ENCODE data around the gene ENDOU.
"Not testable (repeated sequence)": the region's sequence is repeated elsewhere in the genome, so short reads cannot be mapped to it uniquely, and the experiment has no call there.

Gene ENDOU

DNA sequence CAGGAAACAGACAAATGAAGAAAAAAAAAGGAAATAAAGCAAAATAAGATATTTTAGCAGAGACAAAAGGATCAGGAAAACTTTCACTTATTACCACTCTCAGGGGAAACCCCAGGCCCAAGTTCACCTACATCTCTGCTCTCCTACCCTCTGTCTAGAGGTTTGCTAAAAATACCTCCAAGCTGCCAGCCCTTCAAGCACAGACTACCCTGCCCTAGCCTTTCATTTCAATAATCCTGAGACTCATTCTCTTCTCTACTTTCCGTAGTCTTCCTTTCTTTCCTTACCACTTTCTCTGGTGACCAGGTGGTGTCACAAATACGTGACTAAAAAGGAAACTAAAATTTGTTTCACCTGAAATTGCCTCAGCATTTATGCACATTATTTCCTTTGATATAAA lies 53.2 kb downstream of the ENDOU start:
- DNase-seq: no peak

DNA sequence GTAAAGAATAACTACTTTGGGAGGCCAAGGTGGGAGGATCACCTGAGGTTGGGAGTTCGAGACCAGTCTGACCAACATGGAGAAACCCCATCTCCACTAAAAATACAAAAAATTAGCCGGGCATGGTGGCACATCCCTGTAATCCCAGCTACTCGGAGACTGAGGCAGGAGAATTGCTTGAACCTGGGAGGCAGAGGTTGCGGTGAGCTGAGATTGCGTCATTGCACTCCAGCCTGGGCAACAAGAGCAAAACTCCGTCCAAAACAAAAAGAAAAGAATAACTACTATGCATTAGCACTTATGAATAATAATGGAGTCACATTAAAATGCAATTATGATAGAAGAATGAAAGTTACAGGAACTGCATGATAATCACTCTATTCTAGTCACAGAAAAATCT lies 57.4 kb downstream of the ENDOU start:
- DNase-seq: not testable (repeated sequence)

All from activated CD8-positive, alpha-beta memory T cell treated with anti-CD3 and anti-CD28 coated beads, Interleukin-2, amount 50 U/mL, for 48 hours (primary cell).